Smooth muscle cell (in vitro differentiated cells): ENCODE data around the gene NFIB. TPM values are rescaled to one million over a fixed set of nuclear protein-coding genes. Genes with fewer than 3 reads are reported as not detected.

ENCODE experiments used
- DNase-seq: peaks from one replicate; lab custom pipeline; 2025; ENCODE audit not compliant: unreplicated experiment; lab: John Stamatoyannopoulos, UW
- H2AFZ ChIP-seq: fragments of 200-600 bp; sonication (generic); 2 replicates; pipeline ENCODE4 v1.6.0; 2016; ENCODE audit warnings: antibody characterized with exemption, low read depth, mild to moderate bottlenecking
- H3F3A ChIP-seq: fragments of 200-600 bp; sonication (generic); 2 replicates; pipeline ENCODE4 v1.6.0; 2017; ENCODE audit warnings: antibody characterized with exemption, low read depth
- H3K27ac ChIP-seq: fragments of 200-600 bp; sonication (generic); 2 replicates; pipeline ENCODE4 v1.5.1; 2016; ENCODE audit warnings: low read depth, mild to moderate bottlenecking
- H3K27me3 ChIP-seq: fragments of 200-600 bp; sonication (generic); 2 replicates; pipeline ENCODE4 v1.6.1; 2016; ENCODE audit warnings: low read depth, mild to moderate bottlenecking
- H3K36me3 ChIP-seq: fragments of 200-600 bp; sonication (generic); 2 replicates; pipeline ENCODE4 v1.5.1; 2016; ENCODE audit warnings: low read depth
- H3K4me1 ChIP-seq: fragments of 200-600 bp; sonication (generic); 2 replicates; pipeline ENCODE4 v1.5.1; 2016; ENCODE audit warnings: low read depth
- H3K4me2 ChIP-seq: fragments of 200-600 bp; sonication (generic); 2 replicates; pipeline ENCODE4 v1.6.0; 2016; ENCODE audit warnings: mild to moderate bottlenecking
- H3K4me3 ChIP-seq: fragments of 200-600 bp; sonication (generic); 2 replicates; pipeline ENCODE4 v1.5.1; 2016; ENCODE audit warnings: mild to moderate bottlenecking
- H3K79me2 ChIP-seq: fragments of 200-600 bp; sonication (generic); 2 replicates; pipeline ENCODE4 v1.6.0; 2016; ENCODE audit warnings: low read depth, mild to moderate bottlenecking
- H3K9ac ChIP-seq: fragments of 200-600 bp; sonication (generic); 2 replicates; pipeline ENCODE4 v1.6.0; 2016; ENCODE audit warnings: low read depth
- H3K9me3 ChIP-seq: fragments of 200-600 bp; sonication (generic); replicated peaks from 2 replicates; pipeline ENCODE4 v1.5.1; 2016; ENCODE audit warnings: low read depth
- H4K20me1 ChIP-seq: fragments of 200-600 bp; sonication (generic); 2 replicates; pipeline ENCODE4 v1.6.0; 2016; ENCODE audit warnings: low read depth
- CTCF ChIP-seq: fragments of 200-600 bp; sonication (generic); IDR thresholded peaks from 2 replicates; pipeline ENCODE4 v1.5.1; 2017; ENCODE audit warnings: borderline replicate concordance, mild to moderate bottlenecking, antibody characterized with exemption; ENCODE audit not compliant: insufficient read depth, poor library complexity, severe bottlenecking
- WGBS: methylation state at CpG from one replicate; pipeline ENCODE4 v1.1.7; 2016; ENCODE audit warnings: low lambda C conversion rate; 5-methylcytosine and 5-hydroxymethylcytosine counted together
- polyA plus RNA-seq: library from polyadenylated mRNA; unstranded; fragments of >200 nt; fragmentation: Nextera tagmentation; extraction: Ambion mirVana; gene quantifications from 2 replicates; pipeline ENCODE4 v1.2.1, GENCODE V29; 2016
- total RNA-seq: library from RNA; depleted of rRNA; stranded (reverse); fragments of >200 nt; gene quantifications from 2 replicates; pipeline ENCODE4 v1.2.3, GENCODE V29; 2014

Gene NFIB
- total and polyA plus RNA-seq, 2 experiments from 2014 or later, result 0.93 to 1.7 TPM

GRCh38 chr9:14097215-14097614, 216.7 kb downstream of the NFIB start:
- Histone ChIP-seq H3K4me1 (peaks cover 20% of the 10 kb centered on the region), H3K27me3 (no peaks in the 10 kb centered on the region), H3F3A (no peaks in the 10 kb centered on the region), H3K9ac (peak overlapping the region; percentile 93), H3K4me2 (peak overlapping the region; percentile 80), H3K36me3 (no peaks in the 10 kb centered on the region), H3K79me2 (no peaks in the 10 kb centered on the region), H4K20me1 (no peaks in the 10 kb centered on the region), H3K9me3 (no peaks in the 10 kb centered on the region), H3K4me3 (peak overlapping the region; percentile 39), H2AFZ (peak overlapping the region; percentile 82), H3K27ac (peak overlapping the region; percentile 92)
- no peak for TF ChIP-seq CTCF
- 13% methylated on average over 4 of the region's 4 CpGs for WGBS
- DNase-seq, result no peak

GRCh38 chr9:14096258-14096922, 217.6 kb downstream of the NFIB start:
- H3K4me3 ChIP-seq, result peak overlapping the region; percentile 39
- no peaks in the 10 kb centered on the region for H4K20me1 ChIP-seq
- H3K27ac ChIP-seq, result peak overlapping the region; percentile 92
- no peaks in the 10 kb centered on the region for H3K79me2 ChIP-seq
- peak overlapping the region; percentile 93 for H3K9ac ChIP-seq
- no peaks in the 10 kb centered on the region for H3K36me3 ChIP-seq
- H3K4me2 ChIP-seq, result peak overlapping the region; percentile 80
- peaks cover 20% of the 10 kb centered on the region for H3K4me1 ChIP-seq
- no peak for TF ChIP-seq CTCF
- no peaks in the 10 kb centered on the region for H3F3A ChIP-seq
- peak overlapping the region; percentile 82 for H2AFZ ChIP-seq
- H3K9me3 ChIP-seq, result no peaks in the 10 kb centered on the region
- no peaks in the 10 kb centered on the region for H3K27me3 ChIP-seq
- 8% methylated on average over 15 of the region's 15 CpGs for WGBS
- DNase-seq, result no peak

GRCh38 chr9:14095277-14095676, 218.7 kb downstream of the NFIB start:
- Histone ChIP-seq H3K27ac (peak overlapping the region; percentile 92), H3K27me3 (no peaks in the 10 kb centered on the region), H3K4me3 (peak overlapping the region; percentile 39), H3K9ac (peak overlapping the region; percentile 93), H3K4me1 (peaks cover 20% of the 10 kb centered on the region), H3K9me3 (no peaks in the 10 kb centered on the region), H3K79me2 (no peaks in the 10 kb centered on the region), H4K20me1 (no peaks in the 10 kb centered on the region), H3F3A (no peaks in the 10 kb centered on the region), H3K36me3 (no peaks in the 10 kb centered on the region), H2AFZ (no peak overlapping the region), H3K4me2 (peak overlapping the region; percentile 80)
- no peak for TF ChIP-seq CTCF
- no peak for DNase-seq

- no peak overlapping the region for H3K27ac ChIP-seq
- no peaks in the 10 kb centered on the region for H3K27me3 ChIP-seq
- H3K4me3 ChIP-seq, result no peak overlapping the region
- WGBS, result 96% methylated on average over 5 of the region's 5 CpGs
- H4K20me1 ChIP-seq, result no peaks in the 10 kb centered on the region
- no peak overlapping the region for H3K4me2 ChIP-seq
- no peak overlapping the region for H2AFZ ChIP-seq
- H3K9me3 ChIP-seq, result no peaks in the 10 kb centered on the region
- no peak overlapping the region for H3K9ac ChIP-seq
- H3K36me3 ChIP-seq, result no peaks in the 10 kb centered on the region
- H3F3A ChIP-seq, result no peaks in the 10 kb centered on the region
- DNase-seq, result no peak
- TF ChIP-seq CTCF, result no peak
- no peaks in the 10 kb centered on the region for H3K79me2 ChIP-seq
- peaks cover 20% of the 10 kb centered on the region for H3K4me1 ChIP-seq
These were observed 219.4 kb downstream of the NFIB start for GRCh38 chr9:14094491-14094890.
